Astrocyte (in vitro differentiated cells and primary cell): ENCODE data around the gene RNF103. TPM values are rescaled to one million over a fixed set of nuclear protein-coding genes. Genes with fewer than 3 reads are reported as not detected.
A peak's percentile ranks its signal among the peaks of the same experiment; 100 is the strongest.

Source experiments
- DNase-seq: peaks from one replicate; pipeline ENCODE4 v3.0.0-alpha.2; 2010; ENCODE audit warnings: low read depth
- FAIRE-seq: peaks from 2 replicates; lab custom pipeline; 2011; peaks lifted over from hg19 to GRCh38; lab: Jason Lieb, UNC
- H2AFZ ChIP-seq: 2 replicates; pipeline ENCODE4 v1.6.0; 2012; ENCODE audit warnings: low read depth, low read length, inconsistent platforms
- H3K27ac ChIP-seq: 2 replicates; pipeline ENCODE4 v1.5.1; 2011; ENCODE audit warnings: low read depth, low read length, inconsistent platforms
- H3K27me3 ChIP-seq: 2 replicates; pipeline ENCODE4 v1.6.0; 2011; ENCODE audit warnings: low read length, inconsistent platforms; ENCODE audit not compliant: insufficient read depth
- H3K36me3 ChIP-seq: 2 replicates; pipeline ENCODE4 v1.5.1; 2011; ENCODE audit warnings: low read length, inconsistent platforms; ENCODE audit not compliant: insufficient read depth
- H3K4me1 ChIP-seq: 2 replicates; pipeline ENCODE4 v1.5.1; 2011; ENCODE audit warnings: low read length, inconsistent platforms; ENCODE audit not compliant: insufficient read depth
- H3K4me2 ChIP-seq: 2 replicates; pipeline ENCODE4 v1.6.0; 2012; ENCODE audit warnings: low read length, inconsistent platforms
- H3K4me3 ChIP-seq: 2 replicates; pipeline ENCODE4 v1.5.1; 2011; ENCODE audit warnings: low read depth, mild to moderate bottlenecking, low read length, inconsistent platforms; ENCODE audit not compliant: insufficient read depth
- H3K79me2 ChIP-seq: 2 replicates; pipeline ENCODE4 v1.6.0; 2012; ENCODE audit warnings: mild to moderate bottlenecking, low read length, inconsistent platforms; ENCODE audit not compliant: insufficient read depth
- H3K9ac ChIP-seq: 2 replicates; pipeline ENCODE4 v1.6.0; 2012; ENCODE audit warnings: mild to moderate bottlenecking, low read length, inconsistent platforms
- H3K9me3 ChIP-seq: 2 replicates; pipeline ENCODE4 v1.5.1; 2012; ENCODE audit warnings: low read depth, mild to moderate bottlenecking, low read length, inconsistent platforms; ENCODE audit not compliant: insufficient read depth
- H4K20me1 ChIP-seq: 2 replicates; pipeline ENCODE4 v1.6.0; 2012; ENCODE audit warnings: low read length, inconsistent platforms; ENCODE audit not compliant: insufficient read depth
- H3K27ac Mint-ChIP-seq: one replicate; pipeline ENCODE4 v1.8.0; 2021; ENCODE audit warnings: mild to moderate bottlenecking, mixed read lengths; ENCODE audit not compliant: unreplicated experiment
- H3K27me3 Mint-ChIP-seq: one replicate; pipeline ENCODE4 v1.8.0; 2021; ENCODE audit warnings: low read depth, mixed read lengths; ENCODE audit not compliant: unreplicated experiment
- H3K36me3 Mint-ChIP-seq: one replicate; pipeline ENCODE4 v1.8.0; 2021; ENCODE audit warnings: low read depth, mixed read lengths; ENCODE audit not compliant: unreplicated experiment
- H3K4me1 Mint-ChIP-seq: one replicate; pipeline ENCODE4 v1.8.0; 2021; ENCODE audit warnings: low read depth, mixed read lengths; ENCODE audit not compliant: unreplicated experiment
- H3K4me3 Mint-ChIP-seq: one replicate; pipeline ENCODE4 v1.8.0; 2021; ENCODE audit warnings: mild to moderate bottlenecking, moderate library complexity, mixed read lengths; ENCODE audit not compliant: unreplicated experiment
- H3K9me3 Mint-ChIP-seq: one replicate; pipeline ENCODE4 v1.8.0; 2021; ENCODE audit warnings: mild to moderate bottlenecking, mixed read lengths; ENCODE audit not compliant: unreplicated experiment
- EZH2 ChIP-seq: IDR thresholded peaks from 2 replicates; pipeline ENCODE4 v1.6.1; 2012; ENCODE audit warnings: mild to moderate bottlenecking, low read length, inconsistent platforms; ENCODE audit not compliant: insufficient read depth
- total RNA-seq: library from RNA; stranded (reverse); gene quantifications from 2 replicates; pipeline ENCODE4 v1.2.1, GENCODE V29; 2021
- TF ChIP-seq, protein P1 (sequence below): IDR thresholded peaks from 2 replicates; pipeline ENCODE4 v1.5.1; 2011; ENCODE audit warnings: low read depth, mild to moderate bottlenecking, inconsistent platforms, low read length, moderate library complexity; ENCODE audit not compliant: insufficient read depth

The RNF103 gene
- total RNA-seq, 1 donor from 2014 or later: 21.5 TPM

DNA sequence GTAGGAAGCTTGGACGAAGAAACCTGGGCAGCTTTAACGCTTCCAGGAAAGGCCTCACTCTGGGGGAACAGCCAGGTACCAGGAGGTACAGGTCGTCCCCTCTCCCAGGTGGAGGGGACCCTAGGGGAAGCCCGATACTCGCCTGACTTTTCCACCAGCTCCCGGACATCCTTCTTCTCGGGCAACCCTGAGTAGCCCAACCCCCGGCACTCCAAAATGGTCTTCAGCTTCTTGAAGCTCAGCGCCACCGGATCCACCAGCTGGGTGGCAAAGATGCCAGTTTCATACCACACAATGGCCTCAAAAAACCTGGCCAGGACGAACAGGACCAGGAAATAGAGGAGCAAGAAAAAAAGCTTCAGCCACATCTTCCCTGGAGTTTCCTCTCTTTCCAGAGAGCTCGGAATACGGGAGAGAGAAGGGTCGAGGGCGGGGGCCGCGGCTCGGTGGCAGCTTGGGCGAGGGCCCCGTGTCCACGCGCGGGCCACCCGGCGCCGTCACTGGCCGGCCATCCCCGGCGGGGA, 1.1 kb downstream of the RNF103 start:
- peak overlapping the region; percentile 62 for H2AFZ ChIP-seq

DNA sequence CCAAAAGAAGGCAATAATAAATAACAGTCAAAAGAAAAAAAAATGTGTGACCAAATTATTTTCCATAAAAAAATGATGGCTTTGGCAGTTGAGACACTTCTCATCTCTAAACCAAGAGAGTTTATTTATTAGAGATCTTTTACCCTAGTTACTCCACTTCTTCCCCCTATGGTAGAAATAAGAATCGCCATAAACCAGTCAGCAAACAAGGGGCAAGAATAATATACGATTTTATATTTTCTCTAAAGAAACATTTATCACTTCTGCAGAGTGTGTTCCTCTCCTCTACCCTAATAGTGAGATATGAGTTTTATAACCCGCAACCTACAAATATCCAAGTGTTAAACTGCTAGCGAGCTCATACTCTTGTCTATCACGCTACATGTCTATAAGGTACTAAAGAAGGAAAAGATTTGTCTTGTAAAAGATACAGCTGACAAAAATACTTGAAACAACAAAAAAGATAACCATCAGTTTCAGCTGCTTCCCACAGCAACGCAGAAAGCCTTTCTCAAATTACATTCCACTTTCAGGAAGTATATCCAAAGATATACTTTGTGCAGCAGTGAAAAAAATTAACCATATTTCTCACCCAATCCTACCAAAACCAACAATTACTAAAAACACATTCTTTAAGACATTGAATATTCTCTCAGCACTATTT, 2.3 kb downstream of the RNF103 start:
- Histone ChIP-seq H3K4me1 (no peaks in the 10 kb centered on the region), H3K36me3 (peaks cover 11% of the 10 kb centered on the region), H4K20me1 (peaks cover 3% of the 10 kb centered on the region), H3K4me3 (peak overlapping the region; percentile 78), H3K9me3 (no peaks in the 10 kb centered on the region), H3K4me2 (peak overlapping the region; percentile 92), H3K27me3 (no peaks in the 10 kb centered on the region), H3K9ac (peak overlapping the region; percentile 91), H2AFZ (no peak overlapping the region), H3K27ac (no peak overlapping the region), H3K79me2 (peaks cover 42% of the 10 kb centered on the region)
- peak overlapping the region; percentile 97 for H3K4me3 Mint-ChIP-seq
- peak overlapping the region; percentile 42 for H3K27ac Mint-ChIP-seq
- FAIRE-seq: no peak
- H3K4me1 Mint-ChIP-seq: peaks cover 14% of the 10 kb centered on the region
- peak; percentile 14 for DNase-seq
- peaks cover 2% of the 10 kb centered on the region for H3K36me3 Mint-ChIP-seq
- no peaks in the 10 kb centered on the region for H3K9me3 Mint-ChIP-seq
- H3K27me3 Mint-ChIP-seq: no peaks in the 10 kb centered on the region
- TF ChIP-seq, protein P1, sequence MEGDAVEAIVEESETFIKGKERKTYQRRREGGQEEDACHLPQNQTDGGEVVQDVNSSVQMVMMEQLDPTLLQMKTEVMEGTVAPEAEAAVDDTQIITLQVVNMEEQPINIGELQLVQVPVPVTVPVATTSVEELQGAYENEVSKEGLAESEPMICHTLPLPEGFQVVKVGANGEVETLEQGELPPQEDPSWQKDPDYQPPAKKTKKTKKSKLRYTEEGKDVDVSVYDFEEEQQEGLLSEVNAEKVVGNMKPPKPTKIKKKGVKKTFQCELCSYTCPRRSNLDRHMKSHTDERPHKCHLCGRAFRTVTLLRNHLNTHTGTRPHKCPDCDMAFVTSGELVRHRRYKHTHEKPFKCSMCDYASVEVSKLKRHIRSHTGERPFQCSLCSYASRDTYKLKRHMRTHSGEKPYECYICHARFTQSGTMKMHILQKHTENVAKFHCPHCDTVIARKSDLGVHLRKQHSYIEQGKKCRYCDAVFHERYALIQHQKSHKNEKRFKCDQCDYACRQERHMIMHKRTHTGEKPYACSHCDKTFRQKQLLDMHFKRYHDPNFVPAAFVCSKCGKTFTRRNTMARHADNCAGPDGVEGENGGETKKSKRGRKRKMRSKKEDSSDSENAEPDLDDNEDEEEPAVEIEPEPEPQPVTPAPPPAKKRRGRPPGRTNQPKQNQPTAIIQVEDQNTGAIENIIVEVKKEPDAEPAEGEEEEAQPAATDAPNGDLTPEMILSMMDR: no peak
- TF ChIP-seq EZH2: no peak

More for the DNA sequence above, 1.1 kb downstream of the RNF103 start:
- H3K27me3 Mint-ChIP-seq: no peaks in the 10 kb centered on the region
- Histone ChIP-seq H3K9ac (peak overlapping the region; percentile 91), H3K27me3 (no peaks in the 10 kb centered on the region), H3K9me3 (no peaks in the 10 kb centered on the region), H3K4me2 (peak overlapping the region; percentile 92), H3K4me1 (no peaks in the 10 kb centered on the region), H3K79me2 (peaks cover 42% of the 10 kb centered on the region), H3K4me3 (peak overlapping the region; percentile 78), H3K27ac (peak overlapping the region; percentile 88), H3K36me3 (peaks cover 7% of the 10 kb centered on the region), H4K20me1 (peaks cover 3% of the 10 kb centered on the region)
- no peak for DNase-seq
- peak overlapping the region; percentile 91 for H3K27ac Mint-ChIP-seq
- no peaks in the 10 kb centered on the region for H3K9me3 Mint-ChIP-seq
- peak overlapping the region; percentile 97 for H3K4me3 Mint-ChIP-seq
- peaks cover 14% of the 10 kb centered on the region for H3K4me1 Mint-ChIP-seq
- peaks cover 2% of the 10 kb centered on the region for H3K36me3 Mint-ChIP-seq
- FAIRE-seq: no peak
- TF ChIP-seq, protein P1: no peak
- TF ChIP-seq EZH2: no peak

DNA sequence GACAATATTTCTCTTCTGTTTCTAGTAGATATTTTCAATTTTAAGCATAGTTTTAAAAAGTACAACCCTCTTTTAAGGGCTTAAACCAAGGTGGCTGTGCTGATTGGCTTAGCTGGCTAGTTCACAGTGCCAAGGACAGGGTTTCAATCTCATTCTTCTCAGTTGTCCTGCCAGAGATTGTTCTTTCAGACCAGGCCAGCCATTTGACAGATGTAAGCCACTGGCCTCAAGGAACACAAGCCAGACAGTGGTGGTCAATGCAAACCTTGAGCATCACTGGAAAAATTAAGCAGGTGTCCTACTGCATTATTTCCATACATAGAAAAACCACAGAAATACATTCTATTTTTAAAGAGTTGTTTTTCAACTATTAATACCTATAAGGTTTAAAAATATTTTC, 5.9 kb downstream of the RNF103 start:
- Histone ChIP-seq H3K27me3 (no peaks in the 10 kb centered on the region), H3K4me3 (no peak overlapping the region), H4K20me1 (peaks cover 7% of the 10 kb centered on the region), H3K9ac (no peak overlapping the region), H3K4me1 (no peaks in the 10 kb centered on the region), H3K27ac (no peak overlapping the region), H2AFZ (no peak overlapping the region), H3K4me2 (no peak overlapping the region), H3K79me2 (peaks cover 40% of the 10 kb centered on the region), H3K36me3 (peaks cover 20% of the 10 kb centered on the region), H3K9me3 (no peaks in the 10 kb centered on the region)
- peaks cover 6% of the 10 kb centered on the region for H3K4me1 Mint-ChIP-seq
- H3K9me3 Mint-ChIP-seq: no peaks in the 10 kb centered on the region
- H3K4me3 Mint-ChIP-seq: no peak overlapping the region
- DNase-seq (no peak), FAIRE-seq (no peak)
- no peaks in the 10 kb centered on the region for H3K27me3 Mint-ChIP-seq
- H3K36me3 Mint-ChIP-seq: peaks cover 7% of the 10 kb centered on the region
- H3K27ac Mint-ChIP-seq: no peak overlapping the region
- TF ChIP-seq, protein P1: no peak
- TF ChIP-seq EZH2: no peak
